Endothelial cell (in vitro differentiated cells): ENCODE results near the gene ITIH4. TPM values are rescaled to one million over a fixed set of nuclear protein-coding genes. Genes with fewer than 3 reads are reported as not detected.

Source experiments
- DNase-seq: peaks from one replicate; pipeline ENCODE4 v3.0.0; 2021; ENCODE audit warnings: low spot score
- H3K27ac Mint-ChIP-seq: one replicate; pipeline ENCODE4 v1.8.0; 2021; ENCODE audit warnings: mixed read lengths, inconsistent platforms; ENCODE audit not compliant: unreplicated experiment
- H3K27me3 Mint-ChIP-seq: one replicate; pipeline ENCODE4 v1.8.0; 2021; ENCODE audit warnings: mild to moderate bottlenecking, moderate library complexity, mixed read lengths, inconsistent platforms; ENCODE audit not compliant: unreplicated experiment
- H3K36me3 Mint-ChIP-seq: one replicate; pipeline ENCODE4 v1.8.0; 2021; ENCODE audit warnings: mild to moderate bottlenecking, low read depth, mixed read lengths, inconsistent platforms; ENCODE audit not compliant: unreplicated experiment
- H3K4me1 Mint-ChIP-seq: one replicate; pipeline ENCODE4 v1.8.0; 2021; ENCODE audit warnings: mild to moderate bottlenecking, mixed read lengths, inconsistent platforms; ENCODE audit not compliant: unreplicated experiment
- H3K4me3 Mint-ChIP-seq: one replicate; pipeline ENCODE4 v1.8.0; 2021; ENCODE audit warnings: mild to moderate bottlenecking, mixed read lengths, inconsistent platforms; ENCODE audit not compliant: unreplicated experiment
- H3K9me3 Mint-ChIP-seq: one replicate; pipeline ENCODE4 v1.8.0; 2021; ENCODE audit warnings: mixed read lengths, inconsistent platforms; ENCODE audit not compliant: unreplicated experiment
- CTCF ChIP-seq: fragments of 200-600 bp; sonication (generic); IDR thresholded peaks from one replicate; pipeline ENCODE4 v1.5.0; 2021; ENCODE audit warnings: antibody characterized with exemption; ENCODE audit not compliant: unreplicated experiment
- total RNA-seq: library from RNA; stranded (reverse); fragmentation: NEBNext Ultra II Directional; extraction: Animal tissue kit (Norgen Biotek cat#: 25700); gene quantifications from one replicate; pipeline ENCODE4 v1.2.1, GENCODE V29; 2021; ENCODE audit not compliant: unreplicated experiment

ITIH4 gene
- total RNA-seq, 1 donor from 2014 or later, result 8.2 TPM

- no peak for TF ChIP-seq CTCF
- Mint-ChIP-seq H3K4me3 (no peak overlapping the region), H3K4me1 (peaks cover 3% of the 10 kb centered on the region), H3K27me3 (peaks cover 6% of the 10 kb centered on the region), H3K36me3 (no peaks in the 10 kb centered on the region), H3K9me3 (no peaks in the 10 kb centered on the region), H3K27ac (no peak overlapping the region)
- no peak for DNase-seq
Observed at GRCh38 chr3:52790741-52791140, 39.7 kb downstream of the ITIH4 start.

GRCh38 chr3:52790337-52790736, 40.1 kb downstream of the ITIH4 start:
- peaks cover 2% of the 10 kb centered on the region for H3K4me1 Mint-ChIP-seq
- H3K36me3 Mint-ChIP-seq, result no peaks in the 10 kb centered on the region
- no peak for DNase-seq
- TF ChIP-seq CTCF, result no peak
- no peaks in the 10 kb centered on the region for H3K9me3 Mint-ChIP-seq
- H3K27me3 Mint-ChIP-seq, result peaks cover 6% of the 10 kb centered on the region
- H3K4me3 Mint-ChIP-seq, result no peak overlapping the region
- no peak overlapping the region for H3K27ac Mint-ChIP-seq

- Mint-ChIP-seq H3K27ac (no peak overlapping the region), H3K36me3 (no peaks in the 10 kb centered on the region), H3K27me3 (peaks cover 6% of the 10 kb centered on the region), H3K4me1 (peaks cover 2% of the 10 kb centered on the region), H3K4me3 (no peak overlapping the region), H3K9me3 (no peaks in the 10 kb centered on the region)
- DNase-seq, result no peak
- TF ChIP-seq CTCF, result no peak
Observed at GRCh38 chr3:52789746-52790040, 40.8 kb downstream of the ITIH4 start.

GRCh38 chr3:52788890-52789745, 41.4 kb downstream of the ITIH4 start:
- Mint-ChIP-seq H3K27ac (no peak overlapping the region), H3K4me3 (no peak overlapping the region), H3K9me3 (no peaks in the 10 kb centered on the region)

More at GRCh38 chr3:52788890-52789745, 41.4 kb downstream of the ITIH4 start:
- Mint-ChIP-seq H3K4me1 (peaks cover 2% of the 10 kb centered on the region), H3K27me3 (peaks cover 6% of the 10 kb centered on the region), H3K36me3 (no peaks in the 10 kb centered on the region)
- DNase-seq, result no peak
- no peak for TF ChIP-seq CTCF
